Nephron (organoid): ENCODE results near the gene PTPRN2.

Experiments used
- H3K27ac Mint-ChIP-seq, 3 experiments: 2 replicates each; pipeline ENCODE4 v1.8.0; 2020; ENCODE audit warnings: mixed read lengths in 3 of 3, mild to moderate bottlenecking in 2 of 3, moderate library complexity in 1 of 3
- H3K27me3 Mint-ChIP-seq: 2 replicates; pipeline ENCODE4 v1.8.0; 2021; ENCODE audit warnings: low read depth, mild to moderate bottlenecking, moderate library complexity, mixed read lengths
- H3K36me3 Mint-ChIP-seq: 2 replicates; pipeline ENCODE4 v1.8.0; 2020; ENCODE audit warnings: low read depth, mixed read lengths
- H3K4me1 Mint-ChIP-seq: 2 replicates; pipeline ENCODE4 v1.8.0; 2020; ENCODE audit warnings: mixed read lengths
- H3K4me3 Mint-ChIP-seq, 3 experiments: 2 replicates each; pipeline ENCODE4 v1.8.0; 2020; ENCODE audit warnings: mild to moderate bottlenecking in 3 of 3, mixed read lengths in 3 of 3, moderate library complexity in 2 of 3
- H3K9me3 Mint-ChIP-seq: 2 replicates; pipeline ENCODE4 v1.8.0; 2020; ENCODE audit warnings: mixed read lengths
- CTCF ChIP-seq, 3 experiments: fragments of 200-600 bp; sonication (generic); IDR thresholded peaks; one replicate each; pipeline ENCODE4 v1.5.0; 2021; ENCODE audit warnings: antibody characterized with exemption in 3 of 3; ENCODE audit not compliant: unreplicated experiment in 3 of 3

The PTPRN2 gene

GRCh38 chr7:157751406-157751805, 836.2 kb downstream of the PTPRN2 start:
- no peaks in the 10 kb centered on the region for H3K9me3 Mint-ChIP-seq

DNA sequence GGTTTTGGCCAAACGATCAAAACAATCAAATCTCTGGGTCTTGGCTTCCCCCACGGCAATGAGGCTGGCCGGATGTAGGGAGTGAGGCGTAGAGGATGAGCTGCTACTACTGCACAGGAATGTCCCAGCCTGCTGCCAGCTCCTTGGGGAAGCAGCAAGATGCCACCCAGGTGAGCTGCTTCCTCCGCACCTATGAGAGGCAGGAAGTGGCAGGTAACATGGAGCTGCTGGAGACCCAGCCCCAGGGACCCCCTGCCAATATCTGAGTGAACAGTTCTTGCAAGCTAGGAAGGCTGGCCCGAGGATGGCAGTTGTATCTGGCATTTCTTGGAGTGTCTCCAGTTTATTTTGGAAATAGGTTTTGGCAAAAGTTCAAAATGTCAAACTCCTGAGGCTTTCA, 837.3 kb downstream of the PTPRN2 start:
- TF ChIP-seq CTCF (IDR thresholded peaks at IDR 0.05; ENCODE audit: unreplicated experiment in 3 of 3), result no peak
- H3K4me1 Mint-ChIP-seq, result no peaks in the 10 kb centered on the region
- H3K27me3 Mint-ChIP-seq, result peaks cover 12% of the 10 kb centered on the region
- H3K4me3 Mint-ChIP-seq, result no peak overlapping the region
- H3K27ac Mint-ChIP-seq, result no peak overlapping the region
- H3K36me3 Mint-ChIP-seq, result no peaks in the 10 kb centered on the region
- no peaks in the 10 kb centered on the region for H3K9me3 Mint-ChIP-seq

More at GRCh38 chr7:157751406-157751805, 836.2 kb downstream of the PTPRN2 start:
- TF ChIP-seq CTCF (IDR thresholded peaks at IDR 0.05; ENCODE audit: unreplicated experiment in 3 of 3), result no peak
- Mint-ChIP-seq H3K4me1 (no peaks in the 10 kb centered on the region), H3K36me3 (no peaks in the 10 kb centered on the region), H3K4me3 (no peak overlapping the region), H3K27ac (no peak overlapping the region), H3K27me3 (peaks cover 13% of the 10 kb centered on the region)

- TF ChIP-seq CTCF (IDR thresholded peaks at IDR 0.05; ENCODE audit: unreplicated experiment in 3 of 3), result no peak
- Mint-ChIP-seq H3K27me3 (peaks cover 22% of the 10 kb centered on the region), H3K36me3 (no peaks in the 10 kb centered on the region)
These were observed 841.6 kb downstream of the PTPRN2 start for GRCh38 chr7:157745721-157746709.

GRCh38 chr7:157744786-157745601, 842.6 kb downstream of the PTPRN2 start:
- no peak overlapping the region for H3K27ac Mint-ChIP-seq
- H3K27me3 Mint-ChIP-seq, result peaks cover 27% of the 10 kb centered on the region
- TF ChIP-seq CTCF (IDR thresholded peaks at IDR 0.05; ENCODE audit: unreplicated experiment in 3 of 3), result no peak
- H3K4me1 Mint-ChIP-seq, result peaks cover 2% of the 10 kb centered on the region
- H3K9me3 Mint-ChIP-seq, result no peaks in the 10 kb centered on the region
- no peaks in the 10 kb centered on the region for H3K36me3 Mint-ChIP-seq
- no peak overlapping the region for H3K4me3 Mint-ChIP-seq

More at GRCh38 chr7:157745721-157746709, 841.6 kb downstream of the PTPRN2 start:
- no peaks in the 10 kb centered on the region for H3K4me1 Mint-ChIP-seq
- no peak overlapping the region for H3K27ac Mint-ChIP-seq
- H3K4me3 Mint-ChIP-seq, result no peak overlapping the region
- no peaks in the 10 kb centered on the region for H3K9me3 Mint-ChIP-seq

DNA sequence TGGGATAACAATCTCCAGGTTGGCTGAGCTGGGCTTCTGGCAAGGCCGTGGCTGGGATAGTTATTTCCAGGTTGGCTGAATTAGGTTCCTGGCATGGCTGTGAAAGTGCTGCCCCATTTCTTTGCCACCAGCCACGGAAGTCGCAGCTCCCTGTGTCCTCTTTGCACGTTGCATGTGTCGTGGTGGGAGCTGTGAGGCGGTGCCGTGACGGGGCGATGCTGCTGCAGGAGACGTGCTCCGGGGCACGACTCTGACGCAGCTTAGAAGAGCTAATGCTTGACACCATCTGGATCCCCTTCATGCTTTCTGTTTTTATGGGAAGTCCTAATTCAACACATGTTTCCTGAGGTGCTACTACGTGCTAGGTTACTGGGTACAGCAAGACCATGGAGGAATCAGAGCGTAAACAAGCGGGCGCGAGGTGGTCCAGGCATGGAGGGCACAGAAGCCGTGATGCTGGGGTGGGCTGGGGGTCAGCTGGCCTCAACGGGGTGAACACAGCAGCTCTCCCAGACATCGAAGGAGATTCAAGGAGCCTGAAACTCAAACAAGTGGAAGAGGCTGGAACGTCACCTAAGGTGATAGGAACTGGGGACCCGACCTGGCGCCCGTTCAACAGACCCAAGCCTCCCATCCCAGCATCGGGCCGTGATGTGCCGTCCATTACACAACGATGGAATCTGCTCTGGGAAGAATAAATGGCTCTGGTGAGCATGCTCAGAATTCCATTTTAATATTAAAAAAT, 843.7 kb downstream of the PTPRN2 start:
- Mint-ChIP-seq H3K4me3 (no peak overlapping the region), H3K27ac (no peak overlapping the region), H3K27me3 (peaks cover 37% of the 10 kb centered on the region), H3K4me1 (peaks cover 13% of the 10 kb centered on the region), H3K36me3 (no peaks in the 10 kb centered on the region), H3K9me3 (no peaks in the 10 kb centered on the region)
- TF ChIP-seq CTCF (IDR thresholded peaks at IDR 0.05; ENCODE audit: unreplicated experiment in 3 of 3), result no peak
